Right ventricle myocardium superior (tissue), 1 donor: ENCODE results near the gene EPB41L5. TPM values are rescaled to one million over a fixed set of nuclear protein-coding genes. Genes with fewer than 3 reads are reported as not detected.
"Not testable (repeated sequence)": the region's sequence is repeated elsewhere in the genome, so short reads cannot be mapped to it uniquely, and the experiment has no call there.

Experiments used
- ATAC-seq: fragments of 200-7000 bp; cut with Tn5 transposase; one replicate; pipeline ENCODE4 v1.9.1; 2020; ENCODE audit warnings: mild to moderate bottlenecking; ENCODE audit not compliant: poor library complexity
- DNase-seq: peaks from one replicate; pipeline ENCODE4 v3.0.0-alpha.2; 2020
- intact Hi-C: fragments of 100-400 bp; cut with DNase I; formaldehyde crosslinking; loops from one replicate; pipeline ENCODE4 v1.11.2; 2022
- total RNA-seq: library from RNA; stranded (reverse); fragmentation: NEBNext Ultra II Directional; extraction: Animal tissue kit (Norgen Biotek cat#: 25700); gene quantifications from one replicate; pipeline ENCODE4 v1.2.1, GENCODE V29; 2021
- donor health status: DM: no; HTN: yes; CAD: no; lungs with severe emphysema.

EPB41L5 gene
- total RNA-seq, 1 donor from 2014 or later: 8.1 TPM

DNA sequence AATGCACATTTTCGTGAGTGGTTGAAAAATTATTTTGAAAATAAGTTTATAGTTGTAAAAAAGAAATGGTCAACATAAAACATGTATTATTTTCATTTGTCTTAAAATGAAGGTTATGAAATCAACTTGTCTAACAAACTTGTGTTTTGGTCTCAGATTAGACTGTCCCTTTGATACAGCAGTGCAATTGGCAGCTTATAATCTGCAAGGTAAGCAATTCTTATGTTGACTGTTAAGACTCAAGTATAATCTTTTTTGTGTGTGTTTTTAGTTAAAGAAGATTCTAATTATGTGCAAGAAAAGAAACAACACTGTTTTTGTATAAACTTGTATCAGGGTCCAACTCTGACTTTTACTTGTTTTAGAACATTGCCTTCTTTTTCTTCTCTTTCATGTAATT is 62.7 kb downstream of the EPB41L5 start:
- ATAC-seq (no peak), DNase-seq (no peak)
- intact Hi-C loops: no loop called here

GRCh38 chr2:120077896-120078295 is 65.0 kb downstream of the EPB41L5 start:
- DNase-seq: no peak
- ATAC-seq: no peak
- intact Hi-C loops: no loop called here

- ATAC-seq (no peak), DNase-seq (no peak)
- intact Hi-C loops: no loop called here
Measured at GRCh38 chr2:120079647-120080046, 66.8 kb downstream of the EPB41L5 start.

- DNase-seq: no peak
- ATAC-seq: no peak
- intact Hi-C loops: no loop called here
Measured at GRCh38 chr2:120091436-120091835, 78.6 kb downstream of the EPB41L5 start.

- DNase-seq (no peak), ATAC-seq (no peak)
- intact Hi-C loops: no loop called here
Measured at GRCh38 chr2:120094795-120095194, 81.9 kb downstream of the EPB41L5 start.

DNA sequence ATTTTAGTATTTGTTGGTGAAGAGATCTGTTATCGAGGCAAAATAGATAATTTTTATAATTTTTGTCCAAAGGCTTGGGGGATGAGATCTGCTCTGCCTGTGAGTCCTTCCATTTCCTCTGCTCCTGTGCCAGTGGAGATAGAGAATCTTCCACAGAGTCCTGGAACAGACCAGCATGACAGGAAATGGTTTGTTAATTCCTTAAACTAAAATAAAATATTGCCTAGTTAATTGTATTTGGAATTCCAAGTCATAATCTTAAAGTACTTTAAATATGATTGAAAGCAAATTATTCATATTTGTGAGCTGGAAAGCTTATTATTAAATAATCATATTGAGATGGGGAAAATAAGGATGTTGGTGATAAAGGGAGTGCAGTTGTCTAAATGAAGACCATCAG is 87.8 kb downstream of the EPB41L5 start:
- ATAC-seq (no peak), DNase-seq (no peak)
- intact Hi-C loops: no loop called here

GRCh38 chr2:120103723-120104467 is 91.0 kb downstream of the EPB41L5 start:
- DNase-seq (no peak), ATAC-seq (no peak)
- intact Hi-C loops: no loop called here

DNA sequence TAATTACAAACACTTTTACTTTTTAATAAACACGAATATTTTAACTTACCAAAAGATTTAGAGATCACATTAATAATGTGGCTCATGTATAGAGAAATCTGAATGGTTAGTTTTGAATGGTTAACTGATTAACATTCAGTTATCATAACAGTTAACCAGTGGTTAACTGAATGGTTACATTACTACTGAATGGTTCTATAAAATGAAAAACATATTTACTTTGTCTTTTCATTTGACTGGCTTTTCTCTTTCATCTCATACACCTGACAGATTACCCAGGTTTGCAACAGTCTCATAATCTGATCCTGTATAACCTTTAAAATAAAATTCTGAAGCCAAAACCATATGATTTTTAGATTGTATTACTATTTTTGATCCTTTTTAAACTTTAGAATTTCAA is 91.9 kb downstream of the EPB41L5 start:
- DNase-seq (no peak), ATAC-seq (no peak)
- intact Hi-C loops: no loop called here

GRCh38 chr2:120105360-120105759 is 92.5 kb downstream of the EPB41L5 start:
- intact Hi-C loops: no loop called here
- DNase-seq (no peak), ATAC-seq (no peak)

DNA sequence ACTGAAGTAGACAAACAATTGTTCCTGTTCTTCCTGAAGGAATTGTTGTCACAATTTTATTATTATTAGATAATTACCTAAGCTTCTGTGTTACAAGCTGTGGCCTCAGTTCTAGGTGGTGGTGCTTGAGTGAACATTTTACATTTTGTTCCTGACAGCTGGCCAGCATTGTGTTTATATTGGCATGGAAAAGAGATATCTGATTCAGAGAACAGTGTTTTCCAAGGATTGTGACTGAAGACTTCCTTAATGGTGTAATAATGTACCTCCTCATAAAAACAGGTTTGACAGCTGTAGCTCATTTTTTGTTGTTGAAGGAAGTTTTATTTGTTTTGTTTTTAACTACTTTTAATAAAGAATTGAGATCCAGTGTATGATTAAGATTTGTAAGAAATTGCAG is 95.2 kb downstream of the EPB41L5 start:
- ATAC-seq (peak; percentile 86), DNase-seq (no peak)
- intact Hi-C loops: no loop called here

DNA sequence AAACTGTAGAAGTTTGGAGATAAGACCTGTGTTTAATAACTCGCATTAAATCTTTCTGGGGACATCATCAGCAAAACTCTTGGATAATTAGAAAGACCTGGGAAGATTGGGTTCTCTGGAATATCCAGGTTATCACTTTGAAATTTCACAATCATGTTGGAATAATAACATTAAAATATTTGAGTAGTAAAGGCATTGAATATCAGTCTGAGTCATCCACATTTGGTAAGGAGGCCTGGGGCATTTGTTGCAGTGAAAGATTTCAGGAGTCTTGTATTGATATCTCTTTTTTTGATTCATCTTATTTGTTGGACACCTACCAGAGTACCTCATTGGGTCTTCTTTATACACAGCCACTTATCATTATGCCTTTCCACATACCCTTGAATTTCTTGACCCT is 95.9 kb downstream of the EPB41L5 start:
- intact Hi-C loops: no loop called here
- DNase-seq (no peak), ATAC-seq (no peak)

DNA sequence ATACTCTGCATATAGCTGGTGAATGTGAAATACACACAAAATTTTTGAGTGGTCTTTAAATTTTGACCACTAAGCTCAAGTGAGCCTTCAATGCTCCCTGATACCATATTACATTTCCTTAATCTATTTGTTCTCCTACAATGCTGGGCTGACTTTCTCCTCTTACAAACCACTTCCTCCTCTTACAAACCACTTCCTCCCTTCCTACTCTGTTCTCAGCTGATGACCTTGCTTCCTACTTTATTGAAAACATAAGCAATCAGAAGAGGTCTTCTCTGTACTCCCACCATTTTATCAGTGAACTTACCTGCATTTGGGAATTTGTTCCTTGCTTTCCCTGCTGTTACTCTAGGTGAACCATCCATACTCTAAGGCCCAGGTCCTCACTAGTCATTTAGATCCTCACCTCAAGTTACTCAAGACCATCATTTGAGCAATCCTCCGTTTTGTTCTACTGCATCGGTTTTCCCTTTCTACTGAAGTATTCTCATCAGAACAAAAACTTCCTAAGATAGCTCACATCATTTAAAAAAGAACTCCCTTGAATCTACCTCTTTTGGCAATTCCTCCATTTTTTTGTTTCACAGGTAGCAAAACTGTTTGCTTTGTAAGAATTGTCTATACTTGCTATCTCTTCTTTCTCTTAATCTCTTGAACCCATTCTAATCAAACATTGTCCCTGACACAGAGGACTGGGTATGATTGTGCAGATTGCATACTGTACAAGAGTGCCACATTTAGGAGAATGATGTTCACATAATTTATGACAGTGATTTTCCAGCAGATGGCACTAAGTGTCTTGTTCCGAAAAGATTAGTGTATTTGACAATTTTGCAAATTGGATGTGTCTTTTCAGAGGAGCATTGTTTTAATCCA is 96.5 kb downstream of the EPB41L5 start:
- no peak for DNase-seq
- intact Hi-C loops: loop anchor here (5.0 to 10.0 kb wide), 2 partner anchors 65 to 208 kb away; no protein-coding TSS in a partner anchor
- peak; percentile 64 for ATAC-seq

DNA sequence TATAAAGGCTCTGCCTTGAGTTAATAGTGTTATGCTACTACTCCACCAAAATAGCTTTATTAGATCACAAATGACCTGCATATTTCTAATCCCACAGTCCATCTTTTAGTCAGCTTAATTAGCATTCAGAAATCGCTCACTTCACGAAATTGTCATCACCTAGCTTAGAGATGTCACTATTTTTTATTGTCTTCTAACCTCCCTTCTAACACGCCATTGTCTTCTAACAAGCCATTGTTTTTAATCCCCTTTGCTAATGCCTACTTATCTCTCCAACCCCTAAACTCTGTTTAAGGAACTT is 97.1 kb downstream of the EPB41L5 start:
- intact Hi-C loops: loop anchor here (5.0 to 10.0 kb wide), 2 partner anchors 65 to 207 kb away; no protein-coding TSS in a partner anchor
- DNase-seq (no peak), ATAC-seq (no peak)

- intact Hi-C loops: loop anchor here (5.0 to 10.0 kb wide), 2 partner anchors 64 to 207 kb away; no protein-coding TSS in a partner anchor
- ATAC-seq: peak; percentile 29
- peak; percentile 51 for DNase-seq
Measured at GRCh38 chr2:120110507-120110906, 97.6 kb downstream of the EPB41L5 start.

DNA sequence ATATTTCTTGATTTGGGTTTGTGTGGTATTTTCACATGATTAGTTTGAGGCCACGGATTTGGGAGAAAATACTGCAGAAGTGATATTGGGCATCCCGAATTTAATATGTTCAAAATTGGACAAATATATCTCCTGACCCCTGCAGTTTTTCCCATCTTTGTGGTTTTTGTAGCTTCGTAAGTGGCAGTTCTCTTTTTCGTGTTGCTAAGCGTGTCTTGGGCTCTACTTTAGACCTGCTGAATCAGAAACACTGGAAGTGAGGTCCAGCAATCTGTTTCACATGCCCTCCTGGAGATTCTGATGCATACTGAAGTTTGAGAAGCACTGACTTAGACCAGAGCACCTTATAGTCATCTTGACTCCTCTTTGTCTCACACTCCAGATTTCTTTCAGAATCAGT is 98.3 kb downstream of the EPB41L5 start:
- ATAC-seq (no peak), DNase-seq (no peak)
- intact Hi-C loops: loop anchor here (5.0 to 10.0 kb wide), 2 partner anchors 64 to 206 kb away; no protein-coding TSS in a partner anchor

- intact Hi-C loops: loop anchor here (10.0 kb wide), 1 partner anchor 57 kb away; no protein-coding TSS in a partner anchor
- DNase-seq: no peak
- ATAC-seq: no peak
Measured at GRCh38 chr2:120118018-120118417, 105.1 kb downstream of the EPB41L5 start.

DNA sequence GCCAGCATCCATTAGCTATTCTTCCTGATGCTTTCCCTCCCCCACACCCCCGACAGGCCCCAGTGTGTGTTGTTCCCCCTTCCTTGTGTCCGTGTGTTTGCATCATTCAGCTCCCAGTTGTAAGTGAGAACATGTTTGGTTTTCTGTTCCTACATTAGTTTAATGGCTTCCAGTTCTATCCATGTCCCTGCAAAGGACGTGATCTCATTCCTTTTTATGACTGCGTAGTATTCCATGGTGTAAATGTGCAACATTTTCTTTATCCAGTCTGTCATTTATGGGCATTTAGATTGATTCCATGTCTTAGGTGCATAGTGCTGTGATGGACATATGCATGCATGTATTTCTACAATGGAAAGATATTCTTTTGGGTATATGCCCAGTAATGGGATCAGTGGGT is 105.6 kb downstream of the EPB41L5 start:
- intact Hi-C loops: loop anchor here (10.0 kb wide), 1 partner anchor 56 kb away; no protein-coding TSS in a partner anchor
- DNase-seq (no peak), ATAC-seq (no peak)

GRCh38 chr2:120121337-120121736 is 108.5 kb downstream of the EPB41L5 start:
- intact Hi-C loops, DNase-seq, ATAC-seq: not testable (repeated sequence)

DNA sequence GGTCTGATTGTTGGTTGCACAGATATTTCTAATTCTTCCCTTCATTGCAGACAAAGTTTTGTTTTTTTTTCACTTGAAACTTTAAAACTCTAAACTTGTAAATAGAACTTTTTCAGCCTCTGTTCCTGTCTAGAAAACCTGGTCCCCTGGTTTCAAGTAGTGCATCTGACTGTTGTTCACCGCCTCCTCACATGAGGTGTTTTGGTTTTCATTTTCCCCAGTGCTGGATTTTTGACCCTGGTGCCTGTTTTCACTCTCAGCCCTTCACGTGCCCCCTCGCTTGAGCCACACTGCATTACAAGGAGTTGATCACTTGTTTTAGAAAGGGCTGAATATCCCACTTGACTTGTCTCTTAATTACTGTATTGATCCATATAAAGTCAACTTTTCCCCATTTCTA is 110.2 kb downstream of the EPB41L5 start:
- DNase-seq (no peak), ATAC-seq (no peak)
- intact Hi-C loops: no loop called here

GRCh38 chr2:120125195-120125594 is 112.3 kb downstream of the EPB41L5 start:
- ATAC-seq (no peak), DNase-seq (no peak)
- intact Hi-C loops: no loop called here
